Measurements from ENCODE around the gene DNASE1L2. TPM values are rescaled to one million over a fixed set of nuclear protein-coding genes. Genes with fewer than 3 reads are reported as not detected.
"Not testable (repeated sequence)": the region's sequence is repeated elsewhere in the genome, so short reads cannot be mapped to it uniquely, and the experiment has no call there.

DNASE1L2 gene
- total RNA-seq, 1 donor, result 0.21 TPM

- no peaks in the 10 kb centered on the region for H3K27me3 ChIP-seq (ENCODE audit: insufficient read depth, low read length)
- H3K4me3 ChIP-seq (ENCODE audit: low read length), result no peak overlapping the region
- no peaks in the 10 kb centered on the region for H3K9me3 ChIP-seq (ENCODE audit: low read depth, low read length)
- H3K4me1 ChIP-seq (ENCODE audit: insufficient read depth, low read length), result no peaks in the 10 kb centered on the region
Measured at GRCh38 chr16:2238150-2238837, 2.0 kb downstream of the DNASE1L2 start.

- no peaks in the 10 kb centered on the region for H3K27me3 ChIP-seq (ENCODE audit: insufficient read depth, low read length)
Measured at GRCh38 chr16:2238838-2239675, 2.8 kb downstream of the DNASE1L2 start.

GRCh38 chr16:2240331-2240730 is 4.1 kb downstream of the DNASE1L2 start:
- H3K9me3 ChIP-seq (ENCODE audit: low read depth, low read length); H3K4me1 ChIP-seq (ENCODE audit: insufficient read depth, low read length); H3K4me3 ChIP-seq (ENCODE audit: low read length); H3K27me3 ChIP-seq (ENCODE audit: insufficient read depth, low read length): not testable (repeated sequence)

More at GRCh38 chr16:2238838-2239675, 2.8 kb downstream of the DNASE1L2 start:
- no peak overlapping the region for H3K4me3 ChIP-seq (ENCODE audit: low read length)
- H3K9me3 ChIP-seq (ENCODE audit: low read depth, low read length), result no peaks in the 10 kb centered on the region
- no peaks in the 10 kb centered on the region for H3K4me1 ChIP-seq (ENCODE audit: insufficient read depth, low read length)

- no peaks in the 10 kb centered on the region for H3K4me1 ChIP-seq (ENCODE audit: insufficient read depth, low read length)
- H3K9me3 ChIP-seq (ENCODE audit: low read depth, low read length), result no peaks in the 10 kb centered on the region
- no peak overlapping the region for H3K4me3 ChIP-seq (ENCODE audit: low read length)
- no peaks in the 10 kb centered on the region for H3K27me3 ChIP-seq (ENCODE audit: insufficient read depth, low read length)
Measured at GRCh38 chr16:2242598-2242997, 6.4 kb downstream of the DNASE1L2 start.

GRCh38 chr16:2243031-2243528 is 6.8 kb downstream of the DNASE1L2 start:
- no peaks in the 10 kb centered on the region for H3K9me3 ChIP-seq (ENCODE audit: low read depth, low read length)
- no peak overlapping the region for H3K4me3 ChIP-seq (ENCODE audit: low read length)
- no peaks in the 10 kb centered on the region for H3K27me3 ChIP-seq (ENCODE audit: insufficient read depth, low read length)
- H3K4me1 ChIP-seq (ENCODE audit: insufficient read depth, low read length), result no peaks in the 10 kb centered on the region

GRCh38 chr16:2243781-2244180 is 7.5 kb downstream of the DNASE1L2 start:
- no peaks in the 10 kb centered on the region for H3K27me3 ChIP-seq (ENCODE audit: insufficient read depth, low read length)
- no peak overlapping the region for H3K4me3 ChIP-seq (ENCODE audit: low read length)
- H3K9me3 ChIP-seq (ENCODE audit: low read depth, low read length), result no peaks in the 10 kb centered on the region
- no peaks in the 10 kb centered on the region for H3K4me1 ChIP-seq (ENCODE audit: insufficient read depth, low read length)

GRCh38 chr16:2244301-2244700 is 8.1 kb downstream of the DNASE1L2 start:
- no peak overlapping the region for H3K4me3 ChIP-seq (ENCODE audit: low read length)
- no peaks in the 10 kb centered on the region for H3K4me1 ChIP-seq (ENCODE audit: insufficient read depth, low read length)
- no peaks in the 10 kb centered on the region for H3K9me3 ChIP-seq (ENCODE audit: low read depth, low read length)
- no peaks in the 10 kb centered on the region for H3K27me3 ChIP-seq (ENCODE audit: insufficient read depth, low read length)

GRCh38 chr16:2244926-2245795 is 8.9 kb downstream of the DNASE1L2 start:
- Histone ChIP-seq H3K9me3 (ENCODE audit: low read depth, low read length) (no peaks in the 10 kb centered on the region), H3K27me3 (ENCODE audit: insufficient read depth, low read length) (no peaks in the 10 kb centered on the region), H3K4me3 (ENCODE audit: low read length) (no peak overlapping the region), H3K4me1 (ENCODE audit: insufficient read depth, low read length) (peaks cover 3% of the 10 kb centered on the region)

GRCh38 chr16:2246301-2246885 is 10.1 kb downstream of the DNASE1L2 start:
- Histone ChIP-seq H3K9me3 (ENCODE audit: low read depth, low read length) (no peaks in the 10 kb centered on the region), H3K4me3 (ENCODE audit: low read length) (no peak overlapping the region), H3K27me3 (ENCODE audit: insufficient read depth, low read length) (no peaks in the 10 kb centered on the region), H3K4me1 (ENCODE audit: insufficient read depth, low read length) (peaks cover 10% of the 10 kb centered on the region)

- H3K4me3 ChIP-seq (ENCODE audit: low read length), result peak overlapping the region; percentile 56
- no peaks in the 10 kb centered on the region for H3K9me3 ChIP-seq (ENCODE audit: low read depth, low read length)
- peaks cover 17% of the 10 kb centered on the region for H3K4me1 ChIP-seq (ENCODE audit: insufficient read depth, low read length)
- no peaks in the 10 kb centered on the region for H3K27me3 ChIP-seq (ENCODE audit: insufficient read depth, low read length)
Measured at GRCh38 chr16:2250652-2251295, 14.5 kb downstream of the DNASE1L2 start.

GRCh38 chr16:2251296-2252111 is 15.3 kb downstream of the DNASE1L2 start, which contains the start of gene ECI1:
ECI1 (minus strand) TSS chr16:2251587; CDS start chr16:2251566, 21 bp downstream.
- Histone ChIP-seq H3K9me3 (ENCODE audit: low read depth, low read length) (no peaks in the 10 kb centered on the region), H3K27me3 (ENCODE audit: insufficient read depth, low read length) (no peaks in the 10 kb centered on the region), H3K4me1 (ENCODE audit: insufficient read depth, low read length) (peaks cover 17% of the 10 kb centered on the region), H3K4me3 (ENCODE audit: low read length) (peak within 1 kb of the TSS; percentile 56)

- Histone ChIP-seq H3K4me1 (ENCODE audit: insufficient read depth, low read length) (peaks cover 17% of the 10 kb centered on the region), H3K9me3 (ENCODE audit: low read depth, low read length) (no peaks in the 10 kb centered on the region), H3K27me3 (ENCODE audit: insufficient read depth, low read length) (no peaks in the 10 kb centered on the region), H3K4me3 (ENCODE audit: low read length) (no peak overlapping the region)
Measured at GRCh38 chr16:2252806-2253148, 16.5 kb downstream of the DNASE1L2 start.

- H3K4me1 ChIP-seq (ENCODE audit: insufficient read depth, low read length), result peaks cover 17% of the 10 kb centered on the region
- no peaks in the 10 kb centered on the region for H3K27me3 ChIP-seq (ENCODE audit: insufficient read depth, low read length)
- no peaks in the 10 kb centered on the region for H3K9me3 ChIP-seq (ENCODE audit: low read depth, low read length)
- no peak overlapping the region for H3K4me3 ChIP-seq (ENCODE audit: low read length)
Measured at GRCh38 chr16:2253293-2253692, 17.0 kb downstream of the DNASE1L2 start.
